WERI-Rb-1 (cell line): ENCODE measurements around the gene PCIF1.

Experiments used
- DNase-seq: peaks from one replicate; pipeline ENCODE4 v3.0.0-alpha.2; 2020
- H3K27ac ChIP-seq: fragments of 250-450 bp; sonication (Bioruptor Pico); 2 replicates; pipeline ENCODE4 v1.5.1; 2020; ENCODE audit warnings: mild to moderate bottlenecking, moderate library complexity
- H3K27me3 ChIP-seq: fragments of 250-450 bp; sonication (Bioruptor Pico); 2 replicates; pipeline ENCODE4 v1.5.1; 2021; ENCODE audit warnings: mild to moderate bottlenecking, low read depth, moderate library complexity; ENCODE audit not compliant: insufficient read depth, severe bottlenecking
- H3K36me3 ChIP-seq: fragments of 250-450 bp; sonication (Bioruptor Pico); 2 replicates; pipeline ENCODE4 v1.5.1; 2020; ENCODE audit warnings: mild to moderate bottlenecking, moderate library complexity
- H3K4me3 ChIP-seq: 2 replicates; pipeline ENCODE4 v1.5.1; 2011; ENCODE audit warnings: low read depth, mild to moderate bottlenecking, control low read depth, low read length
- H3K9me3 ChIP-seq: fragments of 250-450 bp; sonication (Bioruptor Pico); 2 replicates; pipeline ENCODE4 v1.5.1; 2021; ENCODE audit warnings: mild to moderate bottlenecking, moderate library complexity; ENCODE audit not compliant: severe bottlenecking
- TF ChIP-seq, protein P1 (sequence below): IDR thresholded peaks from 2 replicates; pipeline ENCODE4 v1.5.1; 2011; ENCODE audit warnings: low read depth, mild to moderate bottlenecking, control low read depth, inconsistent platforms, low read length

PCIF1 gene

DNA sequence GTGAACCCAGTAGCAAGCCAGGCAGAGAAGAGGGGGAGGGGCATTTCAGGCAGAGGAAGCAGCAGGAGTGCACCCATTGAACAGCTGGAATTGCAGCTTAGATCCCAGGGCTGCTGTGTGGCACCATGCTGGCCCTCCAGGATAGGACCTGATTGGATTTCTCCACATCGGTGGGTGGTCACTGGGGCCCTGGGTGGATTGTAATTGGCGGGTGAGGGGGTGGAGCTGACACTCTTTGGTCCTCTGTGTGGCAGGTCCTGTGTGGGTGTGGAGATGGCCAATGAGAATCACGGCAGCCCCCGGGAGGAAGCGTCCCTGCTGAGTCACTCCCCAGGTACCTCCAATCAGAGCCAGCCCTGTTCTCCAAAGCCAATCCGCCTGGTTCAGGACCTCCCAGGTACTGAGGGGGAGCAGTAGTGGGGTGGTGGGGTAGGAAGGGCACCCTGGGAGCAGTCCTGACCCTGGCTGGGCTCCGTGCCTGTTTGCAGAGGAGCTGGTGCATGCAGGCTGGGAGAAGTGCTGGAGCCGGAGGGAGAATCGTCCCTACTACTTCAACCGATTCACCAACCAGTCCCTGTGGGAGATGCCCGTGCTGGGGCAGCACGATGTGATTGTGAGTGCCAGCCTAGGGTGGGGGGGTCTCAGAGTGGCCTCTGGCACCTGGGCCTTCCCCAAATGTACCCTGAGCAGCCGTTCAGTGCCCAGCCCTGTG is 4.4 kb downstream of the PCIF1 start:
- Histone ChIP-seq H3K9me3 (no peaks in the 10 kb centered on the region), H3K4me3 (no peak overlapping the region), H3K36me3 (peaks cover 72% of the 10 kb centered on the region), H3K27me3 (no peaks in the 10 kb centered on the region), H3K27ac (no peak overlapping the region)
- DNase-seq: no peak
- TF ChIP-seq, protein P1, sequence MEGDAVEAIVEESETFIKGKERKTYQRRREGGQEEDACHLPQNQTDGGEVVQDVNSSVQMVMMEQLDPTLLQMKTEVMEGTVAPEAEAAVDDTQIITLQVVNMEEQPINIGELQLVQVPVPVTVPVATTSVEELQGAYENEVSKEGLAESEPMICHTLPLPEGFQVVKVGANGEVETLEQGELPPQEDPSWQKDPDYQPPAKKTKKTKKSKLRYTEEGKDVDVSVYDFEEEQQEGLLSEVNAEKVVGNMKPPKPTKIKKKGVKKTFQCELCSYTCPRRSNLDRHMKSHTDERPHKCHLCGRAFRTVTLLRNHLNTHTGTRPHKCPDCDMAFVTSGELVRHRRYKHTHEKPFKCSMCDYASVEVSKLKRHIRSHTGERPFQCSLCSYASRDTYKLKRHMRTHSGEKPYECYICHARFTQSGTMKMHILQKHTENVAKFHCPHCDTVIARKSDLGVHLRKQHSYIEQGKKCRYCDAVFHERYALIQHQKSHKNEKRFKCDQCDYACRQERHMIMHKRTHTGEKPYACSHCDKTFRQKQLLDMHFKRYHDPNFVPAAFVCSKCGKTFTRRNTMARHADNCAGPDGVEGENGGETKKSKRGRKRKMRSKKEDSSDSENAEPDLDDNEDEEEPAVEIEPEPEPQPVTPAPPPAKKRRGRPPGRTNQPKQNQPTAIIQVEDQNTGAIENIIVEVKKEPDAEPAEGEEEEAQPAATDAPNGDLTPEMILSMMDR: no peak

DNA sequence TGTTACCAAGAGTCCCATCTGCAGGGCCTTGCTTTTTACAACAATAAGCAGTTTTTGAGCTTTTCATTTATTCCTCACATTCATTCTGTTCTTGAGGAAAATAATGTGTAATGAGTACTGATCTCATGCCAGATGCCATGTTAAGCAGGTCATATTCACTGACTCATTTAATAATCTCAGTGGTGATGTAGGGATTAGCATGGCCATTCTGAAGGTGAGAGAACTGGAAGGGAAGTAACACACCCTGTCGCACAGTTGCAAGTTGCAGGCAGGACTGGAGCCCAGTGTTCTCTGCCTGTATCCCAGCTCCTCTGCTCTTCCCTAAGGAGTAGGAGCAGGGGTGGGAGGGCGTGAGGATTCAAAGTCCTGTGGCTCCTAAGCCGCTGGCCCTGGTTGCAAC is 5.6 kb downstream of the PCIF1 start:
- no peak for DNase-seq
- no peak overlapping the region for H3K27ac ChIP-seq
- TF ChIP-seq, protein P1: no peak
- H3K9me3 ChIP-seq: no peaks in the 10 kb centered on the region
- no peaks in the 10 kb centered on the region for H3K27me3 ChIP-seq
- peaks cover 76% of the 10 kb centered on the region for H3K36me3 ChIP-seq
- no peak overlapping the region for H3K4me3 ChIP-seq

DNA sequence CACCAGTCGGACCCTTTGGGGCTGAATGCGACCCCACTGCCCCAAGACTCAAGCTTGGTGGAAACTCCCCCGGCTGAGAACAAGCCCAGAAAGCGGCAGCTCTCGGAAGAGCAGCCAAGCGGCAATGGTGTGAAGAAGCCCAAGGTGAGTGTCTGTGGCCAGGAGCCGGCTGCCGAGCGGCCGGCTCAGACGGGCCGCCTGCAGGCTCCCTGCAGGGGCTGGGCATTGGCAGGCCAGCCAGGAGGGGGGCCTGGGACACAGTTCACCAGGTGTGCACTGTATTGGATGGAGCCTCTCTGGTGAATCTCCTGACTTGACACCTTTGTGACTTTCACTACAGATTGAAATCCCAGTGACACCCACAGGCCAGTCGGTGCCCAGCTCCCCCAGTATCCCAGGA is 6.0 kb downstream of the PCIF1 start:
- Histone ChIP-seq H3K27ac (no peak overlapping the region), H3K27me3 (no peaks in the 10 kb centered on the region), H3K9me3 (no peaks in the 10 kb centered on the region), H3K4me3 (no peak overlapping the region), H3K36me3 (peaks cover 80% of the 10 kb centered on the region)
- TF ChIP-seq, protein P1: no peak
- DNase-seq: no peak

DNA sequence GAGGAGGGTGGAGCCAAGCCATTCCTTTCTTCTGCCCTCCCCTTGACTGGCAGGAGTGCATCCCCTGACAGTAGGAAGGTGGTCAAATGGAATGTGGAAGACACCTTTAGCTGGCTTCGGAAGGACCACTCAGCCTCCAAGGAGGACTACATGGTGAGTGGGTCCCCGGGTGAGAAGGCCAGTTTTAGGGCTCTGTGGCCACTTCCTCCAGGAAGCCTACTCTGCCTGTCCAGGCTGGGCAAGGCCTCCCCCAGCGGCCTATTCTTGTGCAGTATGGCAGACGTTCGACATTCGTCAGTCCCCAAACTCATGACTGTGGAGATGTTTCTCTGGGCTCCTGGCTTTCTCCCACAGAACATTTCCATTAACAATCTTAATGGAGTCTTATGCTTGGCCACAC is 9.1 kb downstream of the PCIF1 start:
- TF ChIP-seq, protein P1: no peak
- H3K27ac ChIP-seq: no peak overlapping the region
- peaks cover 93% of the 10 kb centered on the region for H3K36me3 ChIP-seq
- no peak overlapping the region for H3K4me3 ChIP-seq
- H3K27me3 ChIP-seq: no peaks in the 10 kb centered on the region
- no peaks in the 10 kb centered on the region for H3K9me3 ChIP-seq
- DNase-seq: no peak

DNA sequence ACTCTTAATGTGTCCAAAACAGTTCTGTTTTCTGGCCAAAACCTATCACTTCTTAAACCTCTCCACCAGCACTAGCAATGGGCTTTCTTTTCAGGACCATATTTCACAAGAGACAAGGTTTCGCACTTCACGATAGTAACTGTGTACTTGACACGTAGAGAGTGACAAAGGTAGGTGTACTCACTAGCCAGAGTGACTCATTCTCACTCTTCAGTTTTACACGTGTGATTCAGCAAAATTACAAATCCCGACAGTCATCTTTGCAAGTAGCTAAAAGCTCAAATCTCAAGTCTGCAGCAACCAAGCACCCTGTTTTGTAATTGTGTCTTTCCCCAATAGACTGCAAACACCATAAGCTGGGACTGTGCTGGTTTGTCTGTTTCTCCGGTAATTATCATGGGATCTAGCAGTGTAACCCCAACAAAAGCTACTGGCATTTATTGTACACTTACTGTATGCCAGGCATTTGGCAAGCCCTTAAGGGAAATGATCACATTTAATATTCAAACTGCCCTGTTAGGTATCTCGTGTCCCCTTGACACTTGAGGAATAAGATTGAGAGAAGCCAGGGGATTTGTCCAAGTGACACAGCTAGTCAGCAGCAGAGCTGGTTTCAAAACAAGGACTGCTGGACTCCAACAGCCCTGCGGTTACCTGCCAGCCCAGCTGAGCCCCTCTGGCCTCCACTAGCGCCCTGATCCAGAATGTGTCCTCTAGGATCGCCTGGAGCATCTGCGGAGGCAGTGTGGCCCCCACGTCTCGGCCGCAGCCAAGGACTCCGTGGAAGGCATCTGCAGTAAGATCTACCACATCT is 9.9 kb downstream of the PCIF1 start:
- no peak for DNase-seq
- H3K27ac ChIP-seq: no peak overlapping the region
- H3K4me3 ChIP-seq: no peak overlapping the region
- H3K9me3 ChIP-seq: no peaks in the 10 kb centered on the region
- peaks cover 93% of the 10 kb centered on the region for H3K36me3 ChIP-seq
- H3K27me3 ChIP-seq: no peaks in the 10 kb centered on the region
- TF ChIP-seq, protein P1: no peak
